MM.1S (cell line): ENCODE results near the gene ENC1.

Experiments used
- DNase-seq: peaks from one replicate; pipeline ENCODE4 v3.0.0-alpha.2; 2015
- H2AFZ ChIP-seq: fragments of 300-600 bp; sonication (generic); 2 replicates; pipeline ENCODE4 v1.6.0; 2016; ENCODE audit warnings: antibody characterized with exemption, low read length
- H3F3A ChIP-seq: fragments of 300-600 bp; sonication (generic); 2 replicates; pipeline ENCODE4 v1.6.1; 2016; ENCODE audit warnings: mild to moderate bottlenecking, antibody characterized with exemption, low read length, moderate library complexity, mixed read lengths; ENCODE audit not compliant: insufficient read depth
- H3K27ac ChIP-seq: fragments of 300-600 bp; sonication (generic); 2 replicates; pipeline ENCODE4 v1.5.1; 2016; ENCODE audit warnings: mild to moderate bottlenecking, low read length
- H3K27me3 ChIP-seq: fragments of 300-600 bp; sonication (generic); replicated peaks from 2 replicates; pipeline ENCODE4 v1.6.0; 2016; ENCODE audit warnings: low read length; ENCODE audit not compliant: insufficient read depth
- H3K36me3 ChIP-seq: fragments of 300-600 bp; sonication (generic); replicated peaks from 2 replicates; pipeline ENCODE4 v1.6.1; 2016; ENCODE audit warnings: mild to moderate bottlenecking, low read length, mixed read lengths; ENCODE audit not compliant: insufficient read depth
- H3K4me1 ChIP-seq: fragments of 300-600 bp; sonication (generic); 2 replicates; pipeline ENCODE4 v1.6.1; 2016; ENCODE audit warnings: low read length, mixed read lengths
- H3K4me2 ChIP-seq: fragments of 300-600 bp; sonication (generic); 2 replicates; pipeline ENCODE4 v1.6.0; 2016; ENCODE audit warnings: low read depth, low read length
- H3K4me3 ChIP-seq: fragments of 300-600 bp; sonication (generic); 2 replicates; pipeline ENCODE4 v1.5.1; 2016; ENCODE audit warnings: low read length, mixed read lengths
- H3K79me2 ChIP-seq: fragments of 300-600 bp; sonication (generic); 2 replicates; pipeline ENCODE4 v1.6.1; 2016; ENCODE audit warnings: mixed run types, low read length, mixed read lengths
- H3K9ac ChIP-seq: fragments of 300-600 bp; sonication (generic); 2 replicates; pipeline ENCODE4 v1.6.1; 2016; ENCODE audit warnings: low read length, mixed read lengths
- H3K9me2 ChIP-seq: fragments of 300-600 bp; sonication (generic); replicated peaks from 2 replicates; pipeline ENCODE4 v1.6.1; 2016; ENCODE audit warnings: mild to moderate bottlenecking, low read length, mixed read lengths; ENCODE audit not compliant: insufficient read depth
- H3K9me3 ChIP-seq: fragments of 300-600 bp; sonication (generic); replicated peaks from 2 replicates; pipeline ENCODE4 v1.6.1; 2016; ENCODE audit warnings: mild to moderate bottlenecking, low read length, mixed read lengths; ENCODE audit not compliant: insufficient read depth
- H4K20me1 ChIP-seq: fragments of 300-600 bp; sonication (generic); 2 replicates; pipeline ENCODE4 v1.6.1; 2016; ENCODE audit warnings: mild to moderate bottlenecking, low read length, moderate library complexity, mixed read lengths; ENCODE audit not compliant: insufficient read depth
- EZH2 ChIP-seq: fragments of 300-600 bp; sonication (generic); optimal IDR thresholded peaks from 2 replicates; pipeline ENCODE3; 2017; ENCODE audit warnings: low read depth, mild to moderate bottlenecking, antibody characterized with exemption, low read length, mixed read lengths
- EZH2phosphoT487 ChIP-seq: fragments of 300-600 bp; sonication (generic); IDR thresholded peaks from 2 replicates; pipeline ENCODE4 v1.6.1; 2018; ENCODE audit warnings: antibody characterized with exemption, low read length
- TF ChIP-seq, protein P1 (sequence below): fragments of 300-600 bp; sonication (generic); IDR thresholded peaks from 2 replicates; pipeline ENCODE4 v1.5.1; 2016; ENCODE audit warnings: antibody characterized with exemption, low read length, mixed read lengths

The ENC1 gene, protein sequence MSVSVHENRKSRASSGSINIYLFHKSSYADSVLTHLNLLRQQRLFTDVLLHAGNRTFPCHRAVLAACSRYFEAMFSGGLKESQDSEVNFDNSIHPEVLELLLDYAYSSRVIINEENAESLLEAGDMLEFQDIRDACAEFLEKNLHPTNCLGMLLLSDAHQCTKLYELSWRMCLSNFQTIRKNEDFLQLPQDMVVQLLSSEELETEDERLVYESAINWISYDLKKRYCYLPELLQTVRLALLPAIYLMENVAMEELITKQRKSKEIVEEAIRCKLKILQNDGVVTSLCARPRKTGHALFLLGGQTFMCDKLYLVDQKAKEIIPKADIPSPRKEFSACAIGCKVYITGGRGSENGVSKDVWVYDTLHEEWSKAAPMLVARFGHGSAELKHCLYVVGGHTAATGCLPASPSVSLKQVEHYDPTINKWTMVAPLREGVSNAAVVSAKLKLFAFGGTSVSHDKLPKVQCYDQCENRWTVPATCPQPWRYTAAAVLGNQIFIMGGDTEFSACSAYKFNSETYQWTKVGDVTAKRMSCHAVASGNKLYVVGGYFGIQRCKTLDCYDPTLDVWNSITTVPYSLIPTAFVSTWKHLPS

DNA sequence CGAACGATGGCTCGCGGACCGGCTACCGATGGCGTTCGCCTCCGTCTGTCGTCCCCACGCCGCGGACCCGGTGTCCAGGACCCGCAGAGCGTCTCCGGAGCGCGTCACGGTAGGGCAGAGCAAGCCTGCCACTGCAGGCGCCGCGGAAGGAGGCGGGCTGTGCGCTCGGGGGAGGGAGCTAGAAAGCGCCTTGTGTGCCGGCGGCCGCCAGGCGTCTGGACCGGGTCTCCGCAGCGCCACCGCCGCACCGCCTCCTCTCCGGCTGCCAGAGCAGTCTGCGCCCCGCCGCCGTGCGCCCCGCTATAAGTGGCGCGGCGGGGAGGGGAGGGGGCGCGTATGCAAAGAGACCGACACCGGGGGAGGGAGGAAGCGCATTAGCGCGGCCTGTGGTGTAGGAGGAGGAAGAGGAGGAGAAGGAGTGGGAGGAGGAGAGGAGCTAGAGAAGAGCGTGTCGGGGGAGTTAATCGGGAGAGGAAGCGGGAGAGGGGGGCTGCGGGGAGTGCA is at the start of gene ENC1:
Gene ENC1, minus strand, starts transcription at position 279 of the 504 bp plus-strand sequence. CDS start 4,243 bp downstream, outside the sequence.
- Histone ChIP-seq H2AFZ (peak within 1 kb of the TSS; percentile 95), H3K9ac (peak within 1 kb of the TSS; percentile 55; the same call in 1 of the 2 replicates)

DNA sequence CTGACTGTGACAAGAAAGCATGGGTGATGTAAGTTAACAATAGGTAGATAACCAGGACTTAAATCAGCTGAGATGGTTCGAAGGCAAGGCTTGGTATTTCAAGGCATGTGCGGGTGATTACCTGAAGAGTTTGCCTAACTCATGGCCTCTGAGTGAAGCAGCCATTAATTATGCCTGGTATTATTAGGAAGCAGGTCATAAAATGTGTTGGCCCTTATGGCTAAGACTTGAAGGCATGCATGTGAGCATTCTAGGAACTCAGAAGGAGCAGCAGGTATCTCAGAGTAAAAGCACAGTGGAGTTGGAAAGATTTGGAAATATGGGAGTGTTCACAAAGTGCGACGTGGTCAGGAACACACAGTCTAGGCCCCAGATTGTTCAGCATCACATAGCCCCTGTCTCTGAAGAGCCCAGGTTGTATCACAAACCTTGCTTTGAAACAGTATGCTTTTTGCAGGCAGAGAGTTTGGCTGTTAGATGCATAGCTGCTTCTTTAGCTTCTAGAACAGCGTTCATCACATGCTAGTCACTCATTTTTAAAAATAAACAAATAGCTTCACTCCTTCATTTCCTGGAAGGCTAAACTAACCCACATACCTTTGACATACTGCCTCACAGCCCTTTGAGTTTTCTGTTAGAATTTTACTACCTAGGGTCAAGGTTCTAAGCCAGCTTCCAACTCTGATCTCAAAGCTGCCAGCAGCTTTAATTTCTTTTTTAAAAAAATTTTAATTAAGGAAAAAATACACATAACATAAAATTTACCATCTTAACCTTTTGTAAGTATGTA is 46.6 kb upstream of the ENC1 start:
- H3K9me2 ChIP-seq: no peaks in the 10 kb centered on the region
- H3K9ac ChIP-seq: no peak overlapping the region
- H3K4me3 ChIP-seq: no peak overlapping the region
- H3K36me3 ChIP-seq: no peaks in the 10 kb centered on the region
- H2AFZ ChIP-seq: no peak overlapping the region
- H3K79me2 ChIP-seq: peaks cover 31% of the 10 kb centered on the region
- no peaks in the 10 kb centered on the region for H3F3A ChIP-seq
- no peaks in the 10 kb centered on the region for H4K20me1 ChIP-seq
- no peak overlapping the region for H3K27ac ChIP-seq
- H3K4me2 ChIP-seq: peak overlapping the region; percentile 83; the same call in 1 of the 2 replicates
- no peaks in the 10 kb centered on the region for H3K9me3 ChIP-seq
- H3K27me3 ChIP-seq: no peaks in the 10 kb centered on the region
- peaks cover 12% of the 10 kb centered on the region for H3K4me1 ChIP-seq
- no peak for DNase-seq
- TF ChIP-seq EZH2 (no peak), EZH2phosphoT487 (no peak)
- TF ChIP-seq, protein P1, sequence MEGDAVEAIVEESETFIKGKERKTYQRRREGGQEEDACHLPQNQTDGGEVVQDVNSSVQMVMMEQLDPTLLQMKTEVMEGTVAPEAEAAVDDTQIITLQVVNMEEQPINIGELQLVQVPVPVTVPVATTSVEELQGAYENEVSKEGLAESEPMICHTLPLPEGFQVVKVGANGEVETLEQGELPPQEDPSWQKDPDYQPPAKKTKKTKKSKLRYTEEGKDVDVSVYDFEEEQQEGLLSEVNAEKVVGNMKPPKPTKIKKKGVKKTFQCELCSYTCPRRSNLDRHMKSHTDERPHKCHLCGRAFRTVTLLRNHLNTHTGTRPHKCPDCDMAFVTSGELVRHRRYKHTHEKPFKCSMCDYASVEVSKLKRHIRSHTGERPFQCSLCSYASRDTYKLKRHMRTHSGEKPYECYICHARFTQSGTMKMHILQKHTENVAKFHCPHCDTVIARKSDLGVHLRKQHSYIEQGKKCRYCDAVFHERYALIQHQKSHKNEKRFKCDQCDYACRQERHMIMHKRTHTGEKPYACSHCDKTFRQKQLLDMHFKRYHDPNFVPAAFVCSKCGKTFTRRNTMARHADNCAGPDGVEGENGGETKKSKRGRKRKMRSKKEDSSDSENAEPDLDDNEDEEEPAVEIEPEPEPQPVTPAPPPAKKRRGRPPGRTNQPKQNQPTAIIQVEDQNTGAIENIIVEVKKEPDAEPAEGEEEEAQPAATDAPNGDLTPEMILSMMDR: no peak

More for the DNA sequence above, at the start of gene ENC1:
- peak; percentile 94 for DNase-seq
- peaks cover 22% of the 10 kb centered on the region for H3F3A ChIP-seq
- no peaks in the 10 kb centered on the region for H4K20me1 ChIP-seq
- no peaks in the 10 kb centered on the region for H3K36me3 ChIP-seq
- H3K4me3 ChIP-seq: peak within 1 kb of the TSS; percentile 79
- H3K9me3 ChIP-seq: no peaks in the 10 kb centered on the region
- H3K4me1 ChIP-seq: peaks cover 14% of the 10 kb centered on the region
- H3K4me2 ChIP-seq: peak within 1 kb of the TSS; percentile 99
- no peaks in the 10 kb centered on the region for H3K9me2 ChIP-seq
- H3K79me2 ChIP-seq: peaks cover 39% of the 10 kb centered on the region
- peak within 1 kb of the TSS; percentile 46; the same call in 1 of the 2 replicates for H3K27ac ChIP-seq
- no peaks in the 10 kb centered on the region for H3K27me3 ChIP-seq
- no peak for TF ChIP-seq EZH2phosphoT487
- TF ChIP-seq, protein P1: peak; percentile 39

DNA sequence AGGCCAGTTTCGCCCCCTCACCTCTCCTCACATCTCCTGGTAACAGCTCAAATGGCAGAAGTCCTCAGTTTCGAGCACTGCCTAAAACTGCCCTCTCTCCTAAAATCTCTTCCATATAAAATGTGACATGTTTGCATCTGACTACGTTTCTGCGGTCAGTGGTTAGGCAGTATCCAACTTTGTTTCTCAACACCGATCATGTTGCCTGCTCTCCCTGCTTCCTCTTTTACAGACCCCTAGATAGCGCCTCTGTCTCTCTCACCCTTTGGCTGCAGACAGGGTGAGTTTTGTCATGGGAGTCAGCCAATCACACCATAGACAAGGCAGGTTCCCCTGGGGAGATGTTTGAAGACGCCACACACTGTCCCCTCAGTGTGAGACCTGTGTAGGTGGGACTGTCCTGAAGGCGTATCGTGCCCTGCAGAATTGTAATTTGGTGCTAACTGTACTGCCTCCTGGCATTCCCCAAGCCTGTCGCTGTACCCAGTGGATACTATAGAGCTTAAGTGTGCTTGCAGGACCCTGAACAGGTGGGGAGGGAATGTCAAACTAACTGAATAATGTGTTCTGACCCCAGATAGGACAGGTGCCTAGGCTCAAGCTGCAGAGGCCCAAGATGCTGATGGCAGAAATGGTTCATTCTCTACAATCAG is 45.6 kb upstream of the ENC1 start:
- Histone ChIP-seq H3K9me2 (no peaks in the 10 kb centered on the region), H3K4me2 (peak overlapping the region; percentile 83), H3K4me1 (peaks cover 12% of the 10 kb centered on the region), H3K4me3 (peak overlapping the region; percentile 73), H3K27me3 (no peaks in the 10 kb centered on the region), H2AFZ (peak overlapping the region; percentile 76), H3K36me3 (no peaks in the 10 kb centered on the region), H3F3A (no peaks in the 10 kb centered on the region), H3K9me3 (no peaks in the 10 kb centered on the region), H3K9ac (peak overlapping the region; percentile 86), H3K79me2 (peaks cover 31% of the 10 kb centered on the region), H4K20me1 (no peaks in the 10 kb centered on the region), H3K27ac (peak overlapping the region; percentile 67; the same call in 1 of the 2 replicates)
- TF ChIP-seq, protein P1: no peak
- TF ChIP-seq EZH2phosphoT487 (no peak), EZH2 (no peak)
- peak; percentile 21 for DNase-seq
